ENCODE data around the gene ZBTB8A.
"Not testable (repeated sequence)": the region's sequence is repeated elsewhere in the genome, so short reads cannot be mapped to it uniquely, and the experiment has no call there.

Gene ZBTB8A

DNA sequence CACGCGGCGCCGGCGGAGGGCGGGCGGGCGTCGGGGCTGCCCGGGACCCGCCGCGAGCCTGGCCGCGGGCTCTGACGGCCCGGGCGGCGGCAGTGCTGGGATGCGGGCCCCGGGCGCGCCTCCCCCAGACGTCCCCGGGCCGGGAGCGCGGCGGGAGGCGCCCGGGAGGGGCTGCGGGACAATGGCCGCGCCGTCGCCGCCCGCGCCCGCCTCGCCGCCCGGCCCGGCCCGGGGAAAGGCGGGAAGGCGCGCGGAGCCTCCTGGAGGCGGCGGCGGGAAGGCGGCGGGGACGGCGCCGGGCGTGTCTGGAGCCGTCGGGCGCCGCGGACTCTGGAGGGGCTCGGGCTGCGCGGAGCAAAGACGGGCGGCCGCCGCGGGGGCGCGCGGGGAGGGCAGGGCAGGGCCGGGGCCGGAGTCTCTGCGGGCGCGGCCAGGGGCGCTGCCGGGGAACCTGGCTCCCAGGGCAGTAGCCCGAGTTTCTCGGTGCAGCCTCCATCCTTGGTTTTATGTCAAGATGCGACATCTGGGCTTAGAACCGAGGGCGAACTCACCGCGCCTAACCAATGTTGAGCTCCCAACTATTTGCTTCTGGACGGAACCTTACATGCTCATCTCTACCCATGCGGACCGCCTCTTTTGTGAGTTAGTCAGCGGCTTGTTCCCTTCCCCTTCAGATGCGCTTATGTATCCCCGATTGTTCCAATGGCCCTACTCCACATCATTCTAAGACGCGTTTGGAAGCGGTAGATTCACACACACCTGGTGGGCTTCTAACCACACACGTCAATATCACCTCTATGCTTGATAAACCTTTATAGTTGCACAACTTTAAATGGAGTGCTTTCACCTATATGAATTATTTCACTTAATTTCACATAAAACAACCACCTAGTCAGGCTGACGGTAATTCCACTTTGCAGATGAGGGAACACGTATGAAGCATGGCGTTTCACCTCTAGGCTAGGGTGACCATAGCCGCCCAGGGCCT, 651 bp downstream of the ZBTB8A start:
- DNase-seq (ENCODE audit: low read depth): no peak

DNA sequence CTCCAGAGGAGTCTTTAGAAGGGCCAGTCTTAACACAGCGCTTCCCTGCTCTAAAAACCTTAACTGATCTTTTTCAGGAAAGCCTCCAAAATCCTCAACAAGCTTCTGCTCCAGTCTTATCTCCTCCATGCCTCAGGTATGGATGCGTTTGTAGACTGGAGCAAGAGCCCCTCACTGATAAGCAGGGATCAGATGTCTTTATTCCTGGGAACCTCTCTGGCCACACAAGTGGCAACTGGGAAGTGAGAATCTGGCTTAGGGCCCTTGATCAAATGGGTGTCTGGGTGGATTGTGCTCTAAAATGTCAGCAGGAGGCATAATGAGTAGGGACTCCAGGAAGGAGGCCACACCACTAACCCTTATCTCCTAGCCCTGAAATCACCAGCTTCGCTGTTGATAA, 1.4 kb downstream of the ZBTB8A start:
- no peak for DNase-seq (ENCODE audit: low read depth)

DNA sequence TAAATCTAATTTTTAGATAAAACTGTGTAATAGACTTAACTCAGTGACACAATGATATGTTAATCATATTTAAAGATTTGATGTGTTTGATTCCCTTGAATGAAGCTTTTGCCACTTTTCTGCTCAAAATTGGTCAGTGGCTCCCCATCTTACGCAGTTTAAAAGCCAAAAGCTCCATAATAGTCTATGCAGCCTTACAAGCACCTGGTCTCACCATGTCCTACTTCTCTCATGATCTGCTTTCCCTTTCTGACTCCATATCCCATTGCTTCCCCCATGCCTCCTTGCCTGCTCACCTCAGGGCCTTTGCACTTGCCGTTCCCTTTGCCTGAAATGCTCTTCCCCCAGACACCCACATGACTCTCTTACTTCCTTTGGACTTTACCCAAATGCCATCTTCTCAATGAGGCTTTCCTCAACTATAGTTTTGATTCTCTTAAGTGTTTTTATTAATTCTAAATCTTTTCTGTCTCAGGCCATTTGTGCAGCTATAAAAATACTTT, 1.9 kb downstream of the ZBTB8A start:
- no peak for DNase-seq (ENCODE audit: low read depth)

DNA sequence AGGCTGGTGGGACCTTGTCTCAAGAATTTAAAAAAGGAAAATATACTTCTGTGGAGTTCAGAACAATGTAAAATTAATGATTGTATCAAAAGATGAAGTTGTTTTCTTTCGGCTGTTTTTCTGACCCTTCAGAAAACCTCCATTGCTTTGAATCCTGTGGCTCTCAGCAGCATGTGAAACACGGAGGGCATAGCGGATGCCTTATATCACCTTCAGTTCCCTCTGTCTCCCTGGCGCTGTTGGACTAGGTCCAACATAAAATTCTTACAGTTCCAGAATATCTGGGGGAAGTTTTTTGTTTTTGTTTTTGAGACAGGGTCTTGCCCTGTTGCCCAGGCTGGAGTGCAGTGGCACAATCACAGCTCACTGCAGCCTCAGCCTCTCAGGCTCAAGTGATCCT, 7.4 kb downstream of the ZBTB8A start:
- no peak for DNase-seq (ENCODE audit: low read depth)

DNA sequence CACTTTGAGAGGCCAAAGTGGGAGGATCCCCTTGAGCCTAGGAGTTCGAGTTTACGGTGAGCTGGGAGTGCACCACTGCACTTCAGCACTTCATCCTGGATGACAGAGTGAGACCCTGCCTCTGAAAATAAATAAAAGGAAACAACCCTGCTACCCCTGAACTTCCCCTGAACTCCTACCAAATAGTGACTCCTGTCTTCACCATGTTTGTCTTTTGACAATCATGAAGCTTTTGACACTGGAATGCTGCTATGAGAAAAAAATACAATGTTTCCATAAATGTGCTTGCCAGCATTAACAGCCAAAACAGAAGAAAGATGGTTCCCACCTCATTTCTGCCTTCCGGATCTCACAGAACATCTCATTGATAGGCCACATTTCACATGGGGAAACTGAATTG, 10.4 kb downstream of the ZBTB8A start:
- DNase-seq (ENCODE audit: low read depth): no peak

DNA sequence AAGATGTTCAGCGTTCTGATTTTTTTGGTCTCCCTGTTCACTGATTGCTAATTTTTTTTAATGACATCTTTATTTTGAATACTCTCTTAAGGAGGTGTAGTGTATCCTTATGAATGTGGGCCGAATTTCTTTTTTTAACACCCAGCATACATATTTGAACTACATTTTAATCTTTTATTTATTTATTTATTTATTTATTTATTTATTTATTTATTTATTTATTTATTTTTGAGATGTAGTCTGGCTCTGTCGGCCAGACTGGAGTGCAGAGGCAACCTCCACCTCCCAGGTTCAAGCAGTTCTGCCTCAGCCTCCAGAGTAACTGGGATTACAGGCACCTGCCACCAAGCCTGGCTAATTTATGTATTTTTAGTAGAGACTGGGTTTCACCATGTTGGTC, 15.1 kb downstream of the ZBTB8A start:
- no peak for DNase-seq (ENCODE audit: low read depth)

DNA sequence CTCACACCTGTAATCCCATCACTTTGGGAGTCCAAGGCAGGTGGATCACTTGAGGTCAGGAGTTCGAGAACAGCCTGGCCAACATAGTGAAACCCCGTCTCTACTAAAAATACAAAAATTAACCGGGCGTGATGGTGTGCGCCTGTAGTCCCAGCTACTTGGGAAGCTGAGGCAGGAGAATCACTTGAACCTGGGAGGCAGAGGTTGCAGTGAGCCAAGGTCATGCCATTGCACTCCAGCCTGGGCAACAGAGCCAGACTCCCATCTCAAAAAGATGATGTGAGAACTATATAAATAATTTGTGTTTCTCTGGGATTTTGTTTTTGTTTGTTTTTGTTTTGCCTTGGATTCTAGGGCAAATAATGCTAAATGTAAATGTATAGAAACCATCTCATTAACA, 17.8 kb downstream of the ZBTB8A start:
- not testable (repeated sequence) for DNase-seq (ENCODE audit: low read depth)

DNA sequence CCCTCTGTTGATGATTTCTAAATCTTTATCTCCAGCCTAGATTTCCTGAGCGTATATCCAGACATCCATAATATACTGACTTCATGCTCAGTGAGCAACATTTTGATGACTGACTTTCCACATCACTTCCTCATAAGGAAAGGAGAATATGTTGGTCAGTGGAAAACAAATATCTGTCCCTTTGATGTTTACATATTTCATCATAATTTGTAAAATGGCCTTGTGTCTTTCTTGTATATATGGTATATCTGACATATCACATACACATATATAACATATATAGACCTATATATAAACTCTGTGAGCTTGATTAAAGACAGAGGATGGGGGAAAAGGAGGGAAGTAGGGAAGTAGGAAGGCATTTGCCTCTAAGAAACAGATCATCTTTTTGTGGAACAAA, 18.6 kb downstream of the ZBTB8A start:
- DNase-seq (ENCODE audit: low read depth): no peak

DNA sequence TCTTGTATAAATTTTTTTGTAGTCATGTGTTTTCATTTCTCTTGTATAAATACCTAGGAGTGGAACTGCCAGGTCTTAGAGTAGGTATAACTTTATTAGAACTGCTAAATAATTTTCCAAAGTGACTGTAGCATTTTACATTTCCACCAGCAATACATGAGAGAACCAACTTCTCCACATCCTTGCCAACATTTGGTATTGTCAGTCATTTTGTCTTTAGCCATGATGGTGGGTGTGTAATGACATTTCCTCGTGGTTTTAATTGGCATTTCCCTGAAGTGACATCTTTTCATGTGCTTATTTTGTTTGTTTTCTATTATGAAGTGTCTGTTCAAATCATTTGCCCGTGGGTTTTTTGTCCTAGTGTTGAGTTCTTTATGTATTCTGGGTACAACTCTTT, 29.7 kb downstream of the ZBTB8A start:
- DNase-seq (ENCODE audit: low read depth): no peak

DNA sequence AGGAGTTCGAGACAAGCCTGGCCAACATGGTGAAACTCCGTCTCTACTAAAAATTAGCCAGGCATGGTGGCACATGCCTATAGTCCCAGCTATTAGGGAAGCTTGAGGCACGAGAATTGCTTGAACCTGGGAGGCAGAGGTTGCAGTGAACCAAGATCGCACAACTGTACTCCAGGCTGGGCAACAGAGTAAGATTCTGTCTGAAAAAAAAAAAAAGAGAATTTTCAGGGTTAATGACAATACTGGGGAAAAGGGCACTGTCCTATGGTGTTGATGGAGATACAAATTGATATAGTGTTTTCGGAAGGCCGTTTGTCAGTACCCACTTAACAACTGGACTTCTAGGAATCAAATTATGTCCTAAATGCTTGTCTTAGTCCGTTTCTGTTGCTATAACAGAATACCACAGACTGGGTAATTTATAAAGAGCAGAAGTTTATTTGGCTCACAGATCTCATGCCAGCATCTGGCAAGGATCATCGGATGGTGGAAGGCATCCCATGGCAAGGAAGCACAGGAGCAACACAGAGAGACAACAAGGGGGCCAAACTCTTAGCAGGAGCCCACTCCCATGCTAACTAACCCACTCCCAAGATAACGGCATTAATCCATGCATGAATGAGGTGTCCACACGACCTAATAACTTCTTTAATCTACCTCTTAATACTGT, 41.3 kb downstream of the ZBTB8A start:
- DNase-seq (ENCODE audit: low read depth): no peak

DNA sequence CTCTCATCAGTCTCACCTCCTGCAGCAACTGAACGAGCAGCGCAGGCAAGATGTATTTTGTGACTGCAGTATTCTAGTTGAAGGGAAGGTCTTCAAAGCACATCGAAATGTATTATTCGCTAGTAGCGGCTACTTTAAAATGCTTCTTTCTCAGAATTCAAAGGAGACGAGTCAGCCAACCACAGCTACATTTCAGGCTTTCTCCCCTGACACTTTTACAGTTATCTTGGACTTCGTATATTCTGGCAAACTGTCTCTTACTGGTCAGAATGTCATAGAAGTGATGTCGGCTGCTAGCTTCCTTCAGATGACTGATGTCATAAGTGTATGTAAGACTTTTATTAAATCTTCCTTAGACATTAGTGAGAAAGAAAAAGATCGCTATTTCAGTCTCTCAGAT, 53.7 kb downstream of the ZBTB8A start:
- DNase-seq (ENCODE audit: low read depth): no peak

DNA sequence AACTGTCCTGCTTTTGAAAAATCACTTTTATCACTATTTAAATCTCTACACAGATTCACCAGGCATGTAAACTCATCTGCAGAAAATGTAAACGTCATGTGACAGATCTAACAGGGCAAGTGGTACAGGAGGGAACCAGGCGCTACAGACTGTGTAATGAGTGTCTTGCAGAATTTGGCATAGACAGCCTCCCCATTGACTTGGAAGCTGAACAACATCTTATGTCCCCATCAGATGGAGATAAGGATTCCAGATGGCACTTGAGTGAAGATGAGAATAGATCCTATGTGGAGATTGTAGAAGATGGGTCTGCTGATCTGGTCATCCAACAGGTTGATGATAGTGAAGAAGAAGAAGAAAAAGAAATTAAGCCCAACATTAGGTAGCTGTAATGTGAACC, 60.8 kb downstream of the ZBTB8A start:
- DNase-seq (ENCODE audit: low read depth): no peak

DNA sequence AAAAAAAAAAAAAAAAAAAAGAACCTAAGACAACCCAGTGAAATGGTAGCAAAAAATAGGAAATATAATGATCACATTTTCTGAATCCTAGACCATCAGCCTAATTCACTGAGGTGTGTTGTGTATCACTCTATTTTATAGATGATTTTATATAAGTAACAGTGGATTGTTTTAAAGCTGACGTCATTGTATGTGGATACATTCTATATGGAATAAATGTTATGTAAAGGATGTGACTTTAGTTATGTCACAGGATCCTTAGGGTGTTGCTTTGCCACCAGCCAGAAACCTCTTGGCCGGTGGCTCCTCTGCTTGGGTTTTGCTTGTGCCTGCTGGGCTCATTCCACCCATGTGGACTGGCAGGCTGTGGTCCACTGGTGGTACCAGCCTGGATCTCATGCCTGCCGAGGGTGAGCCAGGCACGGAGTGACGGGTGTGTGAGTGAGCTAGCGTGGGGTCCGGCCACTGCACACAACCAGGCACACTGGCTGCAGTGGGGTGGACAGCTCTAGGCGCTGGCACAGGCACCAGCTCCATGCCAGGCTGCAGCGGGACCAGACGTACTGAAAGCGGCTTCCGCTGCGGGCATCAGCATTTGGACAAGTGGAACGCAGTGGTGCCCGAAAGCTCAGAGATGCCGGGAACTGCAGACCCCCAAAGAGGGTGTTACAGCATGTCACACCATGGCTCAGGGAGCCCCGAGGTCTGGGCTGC, 66.6 kb downstream of the ZBTB8A start:
- no peak for DNase-seq (ENCODE audit: low read depth)

DNA sequence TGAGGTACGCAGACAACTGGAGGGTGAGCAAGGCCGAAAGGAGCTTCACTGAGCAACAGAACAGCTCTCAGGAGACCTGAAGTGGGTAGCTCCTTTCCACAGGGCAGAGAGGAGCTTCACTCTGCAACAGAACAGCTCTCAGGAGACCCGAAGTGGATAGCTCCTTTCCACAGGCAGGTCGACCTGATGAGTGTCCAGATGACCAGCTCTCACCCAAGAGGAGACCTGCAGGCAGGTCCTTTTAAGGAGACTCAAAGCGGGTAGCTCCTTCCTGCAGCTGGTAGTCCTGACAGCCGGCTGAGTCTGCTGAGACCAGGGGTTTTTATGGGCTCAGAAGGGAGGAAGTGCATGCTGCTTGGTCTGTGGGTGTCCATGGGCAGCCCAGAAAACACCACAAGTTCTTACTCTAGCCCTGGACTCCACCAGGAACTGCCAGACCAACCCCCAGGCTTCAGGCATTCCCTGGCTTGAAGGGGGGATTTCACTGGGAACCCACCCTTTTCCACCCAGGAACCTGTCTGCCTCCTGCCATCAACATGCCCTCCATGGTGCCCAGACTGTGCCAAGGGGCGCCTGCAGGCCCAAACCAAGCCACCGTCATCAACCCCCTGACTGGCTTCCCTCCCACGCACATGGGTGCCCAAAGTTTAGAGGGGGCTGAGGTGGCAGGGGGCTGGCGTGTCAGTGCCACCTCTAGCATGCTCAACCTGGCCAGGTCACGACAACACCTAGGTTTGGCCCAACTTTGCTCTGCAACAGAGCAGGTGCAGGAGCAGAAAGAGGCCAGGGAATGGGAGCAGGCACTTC, 67.5 kb downstream of the ZBTB8A start:
- DNase-seq (ENCODE audit: low read depth): no peak

DNA sequence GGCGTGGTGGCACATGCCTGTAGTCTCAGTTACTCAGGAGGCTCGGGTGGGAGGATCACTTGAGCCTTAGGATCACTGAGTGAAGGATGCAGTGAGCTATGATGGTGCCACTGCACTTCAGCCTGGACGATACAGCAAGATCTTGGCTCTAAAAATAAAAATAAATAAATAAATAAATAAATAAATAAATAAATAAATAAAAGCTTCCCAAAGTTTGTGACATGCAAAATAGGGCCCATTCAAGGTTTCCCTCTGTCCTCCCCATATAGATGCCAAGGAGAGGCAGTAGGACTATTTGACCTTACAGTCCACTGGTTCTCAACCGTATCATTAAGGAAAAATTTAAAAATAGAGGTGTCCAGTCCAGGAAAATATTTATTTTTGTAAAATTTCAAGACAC, 70.0 kb downstream of the ZBTB8A start:
- DNase-seq (ENCODE audit: low read depth): no peak

DNA sequence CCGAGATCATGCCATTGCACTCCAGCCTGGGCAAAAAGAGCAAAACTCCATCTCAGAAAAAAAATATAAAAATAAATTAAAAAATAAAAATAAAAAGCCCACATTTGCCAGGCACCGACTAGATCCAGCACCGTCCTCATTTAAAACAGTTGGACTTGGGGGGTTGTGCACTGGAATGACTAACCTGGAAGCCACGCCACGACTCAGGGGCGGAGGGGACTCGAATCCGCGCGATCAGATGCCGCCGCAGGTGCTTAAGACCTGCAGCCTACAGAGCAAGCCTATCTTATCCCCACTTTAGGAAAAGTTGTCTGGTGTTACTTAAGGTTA, 72.6 kb downstream of the ZBTB8A start:
- no peak for DNase-seq (ENCODE audit: low read depth)

DNA sequence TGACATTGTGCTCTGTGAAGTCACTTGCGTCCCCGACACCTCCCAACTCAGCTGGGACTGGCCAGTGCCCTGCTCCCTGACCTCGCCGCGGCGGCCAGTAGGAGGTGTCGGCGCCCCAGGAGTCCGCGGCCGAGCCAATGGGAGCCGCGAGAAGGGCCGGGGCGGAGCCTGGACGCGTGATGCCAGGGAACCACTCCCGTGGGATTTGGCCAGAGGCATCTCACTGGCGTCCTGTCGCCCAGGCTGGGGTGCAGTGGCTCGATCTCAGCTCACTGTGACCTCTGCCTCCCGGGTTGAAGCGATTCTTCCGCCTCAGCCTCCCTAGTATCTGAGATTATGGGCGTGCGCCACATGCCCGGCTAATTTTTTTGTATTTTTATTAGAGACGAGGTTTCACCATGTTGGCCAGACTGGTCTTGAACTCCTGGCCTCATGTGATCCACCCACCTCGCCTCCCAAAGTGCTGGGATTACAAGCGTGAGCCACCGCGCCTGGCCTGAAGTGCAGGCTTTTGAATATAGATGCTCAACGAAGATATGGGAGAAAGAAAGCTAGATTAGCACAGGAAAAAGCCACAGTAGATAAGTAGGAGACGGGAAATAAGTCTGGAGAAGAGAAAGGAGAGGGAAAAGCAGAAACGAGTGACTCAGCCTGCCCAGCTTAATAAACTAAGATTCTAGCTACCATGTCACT, 73.1 kb downstream of the ZBTB8A start:
- DNase-seq (ENCODE audit: low read depth): no peak

DNA sequence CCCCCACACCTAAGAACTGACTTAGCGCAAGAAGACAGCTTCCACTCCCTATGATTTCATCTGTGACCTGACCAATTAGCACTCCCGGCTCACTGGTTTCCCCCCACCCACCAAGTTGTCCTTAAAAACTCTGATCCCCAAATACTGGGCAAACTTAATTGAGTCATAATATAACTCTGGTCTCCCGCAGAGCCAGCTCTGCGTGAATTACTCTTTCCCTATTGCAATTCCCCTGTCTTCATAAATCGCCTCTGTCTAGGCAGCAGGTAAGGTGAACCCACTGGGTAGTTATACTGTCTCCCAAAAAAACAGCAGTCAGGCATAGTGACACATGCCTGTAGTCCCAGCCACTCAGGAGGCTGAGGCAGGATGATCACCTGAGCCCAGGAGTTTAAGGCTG, 74.2 kb downstream of the ZBTB8A start:
- no peak for DNase-seq (ENCODE audit: low read depth)

DNA sequence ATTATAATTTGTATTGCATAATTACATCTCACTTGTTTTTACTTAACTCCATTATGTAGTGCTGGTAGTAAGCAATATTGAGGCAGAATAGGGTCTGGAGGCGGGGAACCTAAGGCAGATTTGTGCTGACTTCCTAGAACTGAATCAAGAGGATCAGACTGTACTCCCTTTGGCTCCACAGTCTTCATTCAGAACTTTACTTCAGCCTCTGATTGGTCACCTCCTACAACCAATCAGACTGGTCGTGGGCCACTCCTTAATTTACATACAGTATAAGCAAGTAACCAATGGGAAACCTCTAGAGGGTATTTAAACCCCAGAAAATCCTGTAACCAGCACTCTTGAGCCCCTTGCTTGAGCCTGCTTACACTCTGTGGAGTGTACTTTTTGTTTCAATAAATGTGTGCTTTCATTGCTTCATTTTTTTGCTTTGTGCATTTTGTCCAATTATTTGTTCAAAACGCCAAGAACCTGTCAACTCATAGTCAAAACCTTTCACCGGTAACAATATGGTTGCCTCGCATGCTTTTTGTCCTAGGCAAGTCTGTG, 79.5 kb downstream of the ZBTB8A start:
- DNase-seq (ENCODE audit: low read depth): no peak

DNA sequence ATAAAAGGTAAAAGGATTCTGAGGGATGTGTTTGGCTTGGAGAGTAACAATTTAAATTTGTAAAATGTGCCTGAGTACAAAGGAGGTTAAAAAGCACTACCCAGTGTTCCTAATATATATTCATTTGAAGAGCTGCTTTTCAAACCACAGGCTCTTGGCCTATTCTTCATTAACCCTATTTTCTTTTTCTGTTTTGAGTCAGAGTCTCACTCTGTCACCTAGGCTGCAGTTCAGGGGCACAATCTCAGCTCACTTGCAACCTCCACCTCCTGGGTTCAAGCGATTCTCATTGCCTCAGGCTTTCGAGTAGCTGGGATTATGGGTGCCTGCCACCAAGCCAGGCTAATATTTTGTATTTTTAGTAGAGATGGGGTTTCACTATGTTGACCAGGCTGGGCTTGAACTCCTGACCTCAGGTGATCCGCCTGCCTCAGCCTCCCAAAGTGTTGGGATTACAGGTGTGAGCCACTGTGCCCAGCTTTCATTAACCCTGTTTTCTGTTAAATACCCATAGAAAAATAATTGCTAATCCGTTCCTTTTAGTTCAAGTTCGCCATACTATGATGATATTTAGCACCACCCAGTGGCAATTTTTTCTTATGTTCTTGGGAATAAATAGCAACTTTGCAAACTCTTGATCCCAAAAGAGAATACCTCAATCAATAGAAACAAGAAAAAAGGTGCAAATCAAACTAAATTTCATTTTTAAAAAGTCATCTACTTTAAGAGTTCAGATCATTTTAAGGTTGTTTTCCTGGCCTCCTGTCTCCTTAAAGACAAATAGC, 80.7 kb downstream of the ZBTB8A start:
- no peak for DNase-seq (ENCODE audit: low read depth)

Measured in HS-27A (cell line).